SK-N-SH (cell line): Measurements from ENCODE around the gene CCDC50. TPM values are rescaled to one million over a fixed set of nuclear protein-coding genes. Genes with fewer than 3 reads are reported as not detected.

ENCODE experiments used
- CTCF ChIA-PET: fragments of 300-600, 350-600 bp; formaldehyde crosslinking; extraction: SDS; loops from one replicate; lab custom pipeline; 2021; lab: Yijun Ruan, JAX
- POLR2A ChIA-PET: fragments of 350-600 bp; sonication (Branson Sonifier 250); formaldehyde crosslinking; extraction: SDS; loops from one replicate; lab custom pipeline; 2020; ENCODE audit warnings: antibody characterized with exemption, inconsistent platforms; lab: Yijun Ruan, JAX
- DNase-seq: peaks from one replicate; pipeline ENCODE4 v3.0.0; 2012
- H2AFZ ChIP-seq: fragments of 200-600 bp; sonication (generic); 2 replicates; pipeline ENCODE4 v1.8.1; 2016; ENCODE audit warnings: antibody characterized with exemption, mild to moderate bottlenecking, low read depth
- H3F3A ChIP-seq: fragments of 200-600 bp; sonication (generic); replicated peaks from 2 replicates; pipeline ENCODE3; 2016; ENCODE audit warnings: antibody characterized with exemption, mild to moderate bottlenecking; ENCODE audit not compliant: insufficient read depth
- H3K27ac ChIP-seq, 2 experiments: fragments of 200-500 bp in 1 of 2; fragments of 200-600 bp in 1 of 2; sonication (Bioruptor generic) in 1 of 2; sonication (generic), shearing (Covaris generic) in 1 of 2; 2 replicates each; pipeline versions ENCODE4 v1.5.1 to v1.6.1; 2014 to 2016; ENCODE audit warnings: low read depth in 2 of 2, inconsistent platforms in 1 of 2, low read length in 1 of 2, mild to moderate bottlenecking in 1 of 2, mixed read lengths in 1 of 2
- H3K27me3 ChIP-seq: fragments of 200-600 bp; sonication (generic), shearing (Covaris generic); 2 replicates; pipeline ENCODE4 v1.6.1; 2016; ENCODE audit warnings: mixed run types; ENCODE audit not compliant: insufficient read depth
- H3K36me3 ChIP-seq, 2 experiments: fragments of 200-500 bp in 1 of 2; fragments of 200-600 bp in 1 of 2; sonication (Bioruptor generic) in 1 of 2; sonication (generic) in 1 of 2; replicated peaks in 1 of 2; 2 replicates each; pipeline versions ENCODE3 to v1.5.1; 2014 to 2016; ENCODE audit warnings: low read length in 1 of 2, mild to moderate bottlenecking in 1 of 2; ENCODE audit not compliant: insufficient read depth in 2 of 2, control insufficient read depth in 1 of 2
- H3K4me1 ChIP-seq, 2 experiments: fragments of 200-500 bp in 1 of 2; fragments of 200-600 bp in 1 of 2; sonication (Bioruptor generic) in 1 of 2; sonication (generic), shearing (Covaris generic) in 1 of 2; 2 replicates each; pipeline versions ENCODE4 v1.5.1 to v1.6.1; 2014 to 2016; ENCODE audit warnings: low read depth in 1 of 2, low read length in 1 of 2, mixed run types in 1 of 2; ENCODE audit not compliant: insufficient read depth in 2 of 2, control insufficient read depth in 1 of 2
- H3K4me2 ChIP-seq: fragments of 200-600 bp; sonication (generic), shearing (Covaris generic); 2 replicates; pipeline ENCODE4 v1.6.1; 2017; ENCODE audit warnings: mixed run types
- H3K4me3 ChIP-seq, 2 experiments: fragments of 200-500 bp in 1 of 2; fragments of 200-600 bp in 1 of 2; sonication (Bioruptor generic) in 1 of 2; sonication (generic), shearing (Covaris generic) in 1 of 2; 2 replicates each; pipeline versions ENCODE4 v1.5.1 to v1.8.1; 2014 to 2016; ENCODE audit warnings: low read depth in 2 of 2, inconsistent platforms in 1 of 2, low read length in 1 of 2, mild to moderate bottlenecking in 1 of 2, mixed read lengths in 1 of 2, moderate library complexity in 1 of 2
- H3K79me2 ChIP-seq: fragments of 200-600 bp; sonication (generic); 2 replicates; pipeline ENCODE4 v1.8.1; 2017; ENCODE audit warnings: mild to moderate bottlenecking; ENCODE audit not compliant: insufficient read depth
- H3K9ac ChIP-seq: fragments of 200-600 bp; sonication (generic); 2 replicates; pipeline ENCODE4 v1.6.1; 2017; ENCODE audit warnings: mixed run types
- H3K9me2 ChIP-seq: fragments of 200-600 bp; sonication (generic); 2 replicates; pipeline ENCODE4 v1.6.1; 2017; ENCODE audit warnings: mixed run types
- H3K9me3 ChIP-seq: fragments of 200-600 bp; sonication (generic); 2 replicates; pipeline ENCODE4 v1.6.1; 2017; ENCODE audit warnings: mixed run types, mild to moderate bottlenecking, moderate library complexity
- H4K20me1 ChIP-seq: fragments of 200-600 bp; sonication (generic); 2 replicates; pipeline ENCODE4 v1.6.1; 2017; ENCODE audit warnings: mild to moderate bottlenecking, mixed run types; ENCODE audit not compliant: insufficient read depth
- CTCF ChIP-seq: fragments of 200-600 bp; sonication (generic); IDR thresholded peaks from 2 replicates; pipeline ENCODE4 v1.6.1; 2017; ENCODE audit warnings: antibody characterized with exemption, mild to moderate bottlenecking, moderate library complexity
- ELF1 ChIP-seq: IDR thresholded peaks from 2 replicates; pipeline ENCODE4 v1.4.0; 2012
- EP300 ChIP-seq, 2 experiments: IDR thresholded peaks; 2 replicates each; pipeline versions ENCODE4 v1.4.0 to v1.6.1; 2012; ENCODE audit warnings: borderline replicate concordance in 1 of 2, low read depth in 1 of 2, low read length in 1 of 2
- FOXJ3 ChIP-seq: sonication (generic); formaldehyde crosslinking; IDR thresholded peaks from 2 replicates; pipeline ENCODE4 v1.5.1; 2020; ENCODE audit warnings: mild to moderate bottlenecking, missing genetic modification reagents
- FOXM1 ChIP-seq: IDR thresholded peaks from 2 replicates; pipeline ENCODE4 v1.4.0; 2012; ENCODE audit warnings: low read depth, mild to moderate bottlenecking
- GABPA ChIP-seq: IDR thresholded peaks from 2 replicates; pipeline ENCODE4 v1.4.0; 2012; ENCODE audit warnings: low read depth, mild to moderate bottlenecking
- GATA2 ChIP-seq: sonication (generic); formaldehyde crosslinking; IDR thresholded peaks from 2 replicates; pipeline ENCODE4 v1.5.0; 2020; ENCODE audit warnings: mild to moderate bottlenecking, missing genetic modification reagents
- JUND ChIP-seq: IDR thresholded peaks from 2 replicates; pipeline ENCODE4 v1.4.0; 2012
- MAX ChIP-seq: IDR thresholded peaks from 2 replicates; pipeline ENCODE4 v1.4.0; 2012; ENCODE audit warnings: low read depth
- MEF2A ChIP-seq: IDR thresholded peaks from 2 replicates; pipeline ENCODE4 v1.4.0; 2012; ENCODE audit warnings: low read depth, borderline replicate concordance
- MXI1 ChIP-seq: IDR thresholded peaks from 2 replicates; pipeline ENCODE4 v1.6.1; 2012; ENCODE audit warnings: mild to moderate bottlenecking, low read depth, low read length, improper control_type of control experiment
- NRF1 ChIP-seq: IDR thresholded peaks from 2 replicates; pipeline ENCODE4 v1.6.1; 2012; ENCODE audit warnings: low read depth, mild to moderate bottlenecking, low read length
- PBX3 ChIP-seq: IDR thresholded peaks from 2 replicates; pipeline ENCODE4; 2012
- POLR2AphosphoS5 ChIP-seq: IDR thresholded peaks from 2 replicates; pipeline ENCODE4 v1.6.1; 2012; ENCODE audit warnings: low read depth, low read length
- RCOR1 ChIP-seq: fragments of 150-350 bp; IDR thresholded peaks from 2 replicates; pipeline ENCODE4 v1.6.1; 2017; ENCODE audit warnings: antibody characterized with exemption, low read length
- SMC3 ChIP-seq: IDR thresholded peaks from 2 replicates; pipeline ENCODE4 v1.6.1; 2012; ENCODE audit warnings: low read depth, low read length, improper control_type of control experiment
- WGBS: methylation state at CpG from one replicate; pipeline ENCODE4 v1.1.6; 2017; ENCODE audit warnings: low lambda C conversion rate; 5-methylcytosine and 5-hydroxymethylcytosine counted together
- polyA plus RNA-seq, 3 experiments: library from polyadenylated mRNA; depleted of rRNA; stranded (reverse); fragments of >200 nt; gene quantifications; 2 replicates each; pipeline ENCODE4 v1.2.3, GENCODE V29; 2012

Gene CCDC50
- polyA plus RNA-seq, 1 of the 3 experiments (the other 2 are of a cell fraction), result 21.9 TPM

- no peaks in the 10 kb centered on the region for H3K9me3 ChIP-seq
- no peaks in the 10 kb centered on the region for H3K9me2 ChIP-seq
- CTCF ChIA-PET, result no interaction called here
- no peak for DNase-seq
- H3K4me2 ChIP-seq, result no peak overlapping the region
- TF ChIP-seq FOXM1 (no peak), PBX3 (no peak), MEF2A (no peak), GATA2 (no peak), MAX (no peak), POLR2AphosphoS5 (0 out of 2 replicates have a peak, but pooled peaks have one; percentile 16), SMC3 (no peak)
- 92% methylated on average over 7 of the region's 12 CpGs for WGBS
- POLR2A ChIA-PET, result no interaction called here
- H3K4me1 ChIP-seq, result no peaks in the 10 kb centered on the region
- no peaks in the 10 kb centered on the region for H4K20me1 ChIP-seq
- peaks cover 7 to 9% of the 10 kb centered on the region in 2 experiments for H3K36me3 ChIP-seq
- no peaks in the 10 kb centered on the region for H3K79me2 ChIP-seq
- no peak overlapping the region for H3K27ac ChIP-seq
- no peak overlapping the region for H2AFZ ChIP-seq
- H3F3A ChIP-seq, result peaks cover 10% of the 10 kb centered on the region
- no peak overlapping the region for H3K9ac ChIP-seq
- H3K27me3 ChIP-seq, result no peaks in the 10 kb centered on the region
- no peak overlapping the region for H3K4me3 ChIP-seq
Measured at GRCh38 chr3:191401775-191402357, 72.7 kb downstream of the CCDC50 start.

- no peak for DNase-seq
- TF ChIP-seq POLR2AphosphoS5 (no peak), GABPA (no peak), SMC3 (no peak), MEF2A (no peak), EP300 (IDR thresholded peaks at IDR 0.05; ENCODE audit: borderline replicate concordance in 1 of 2, low read depth in 1 of 2, low read length in 1 of 2) (no peak), RCOR1 (no peak), MXI1 (no peak), GATA2 (no peak), MAX (no peak), NRF1 (no peak), FOXJ3 (CRISPR knock-in tag) (no peak), ELF1 (no peak), CTCF (no peak), JUND (no peak)
Measured at GRCh38 chr3:191409791-191410359, 80.7 kb downstream of the CCDC50 start.

More at GRCh38 chr3:191409791-191410359, 80.7 kb downstream of the CCDC50 start:
- no peaks in the 10 kb centered on the region for H3K9me2 ChIP-seq
- no peak overlapping the region for H3K27ac ChIP-seq
- CTCF ChIA-PET, result no interaction called here
- no peak overlapping the region for H3K4me2 ChIP-seq
- peaks cover 5% of the 10 kb centered on the region for H3F3A ChIP-seq
- H3K27me3 ChIP-seq, result no peaks in the 10 kb centered on the region
- peaks cover 4 to 5% of the 10 kb centered on the region in 2 experiments; a peak in 1 of 4 replicates for H3K4me1 ChIP-seq
- H3K36me3 ChIP-seq, result no peaks in the 10 kb centered on the region
- 55% methylated on average over 3 of the region's 3 CpGs for WGBS
- H3K79me2 ChIP-seq, result no peaks in the 10 kb centered on the region
- no peaks in the 10 kb centered on the region for H4K20me1 ChIP-seq
- no peak overlapping the region for H3K4me3 ChIP-seq
- POLR2A ChIA-PET, result no interaction called here
- no peak overlapping the region for H2AFZ ChIP-seq
- peaks cover 18% of the 10 kb centered on the region; the same call in 1 of the 2 replicates for H3K9me3 ChIP-seq
- H3K9ac ChIP-seq, result no peak overlapping the region
